SU-DHL-6 (cell line): ENCODE results near the gene SUSD3.

ENCODE experiments used
- EZH2phosphoT487 ChIP-seq: fragments of 200-600 bp; sonication (generic), shearing (Covaris generic); conservative IDR thresholded peaks from 2 replicates; pipeline ENCODE4 v1.6.1; 2018; ENCODE audit warnings: mild to moderate bottlenecking, antibody characterized with exemption, low read length, moderate library complexity, mixed read lengths
- TF ChIP-seq, protein P1 (sequence below): fragments of 200-600 bp; sonication (generic); IDR thresholded peaks from one replicate; pipeline ENCODE4 v1.5.1; 2017; ENCODE audit warnings: antibody characterized with exemption, mild to moderate bottlenecking, low read length, moderate library complexity; ENCODE audit not compliant: insufficient read depth, poor library complexity, severe bottlenecking

DNA sequence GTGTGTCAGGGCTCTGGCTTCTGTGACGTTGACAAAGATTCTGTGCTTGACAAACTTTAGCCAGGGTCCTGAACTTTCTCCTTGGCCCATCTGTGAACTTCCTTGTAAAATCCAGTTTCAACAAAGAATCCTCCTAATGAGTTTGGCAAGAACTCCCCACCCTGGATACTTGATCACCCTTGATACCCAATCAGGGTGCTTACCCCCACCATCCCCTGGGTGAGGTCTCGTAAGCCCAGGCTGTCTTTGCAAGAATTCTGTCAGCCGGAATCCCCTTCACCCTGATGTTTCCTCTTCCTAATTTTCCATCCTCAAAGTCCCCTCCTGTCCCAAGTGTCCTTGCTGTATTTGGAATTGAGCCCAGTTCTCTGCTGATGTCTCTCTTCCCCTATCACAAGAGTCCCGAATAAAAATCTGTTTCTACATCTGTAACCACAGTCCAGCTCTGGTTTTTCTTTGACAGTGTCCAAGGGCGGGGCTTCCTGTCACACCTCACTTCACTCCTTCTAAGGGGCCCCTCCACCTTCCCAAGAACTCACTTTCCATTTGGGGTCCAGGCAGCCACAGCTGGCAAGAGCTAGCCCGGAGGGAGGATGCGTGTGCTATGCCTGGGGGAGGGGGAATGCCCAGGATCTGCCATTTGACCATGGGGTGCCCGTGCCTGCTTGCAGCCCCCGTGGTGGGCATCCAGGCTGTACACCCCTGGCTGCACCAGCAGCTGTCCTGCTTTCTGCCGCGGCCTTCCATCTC lies 34.8 kb downstream of the SUSD3 start:
- TF ChIP-seq, protein P1, sequence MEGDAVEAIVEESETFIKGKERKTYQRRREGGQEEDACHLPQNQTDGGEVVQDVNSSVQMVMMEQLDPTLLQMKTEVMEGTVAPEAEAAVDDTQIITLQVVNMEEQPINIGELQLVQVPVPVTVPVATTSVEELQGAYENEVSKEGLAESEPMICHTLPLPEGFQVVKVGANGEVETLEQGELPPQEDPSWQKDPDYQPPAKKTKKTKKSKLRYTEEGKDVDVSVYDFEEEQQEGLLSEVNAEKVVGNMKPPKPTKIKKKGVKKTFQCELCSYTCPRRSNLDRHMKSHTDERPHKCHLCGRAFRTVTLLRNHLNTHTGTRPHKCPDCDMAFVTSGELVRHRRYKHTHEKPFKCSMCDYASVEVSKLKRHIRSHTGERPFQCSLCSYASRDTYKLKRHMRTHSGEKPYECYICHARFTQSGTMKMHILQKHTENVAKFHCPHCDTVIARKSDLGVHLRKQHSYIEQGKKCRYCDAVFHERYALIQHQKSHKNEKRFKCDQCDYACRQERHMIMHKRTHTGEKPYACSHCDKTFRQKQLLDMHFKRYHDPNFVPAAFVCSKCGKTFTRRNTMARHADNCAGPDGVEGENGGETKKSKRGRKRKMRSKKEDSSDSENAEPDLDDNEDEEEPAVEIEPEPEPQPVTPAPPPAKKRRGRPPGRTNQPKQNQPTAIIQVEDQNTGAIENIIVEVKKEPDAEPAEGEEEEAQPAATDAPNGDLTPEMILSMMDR, result no peak
- TF ChIP-seq EZH2phosphoT487, result no peak
